Measurements from ENCODE around the gene SIM1. TPM values are rescaled to one million over a fixed set of nuclear protein-coding genes. Genes with fewer than 3 reads are reported as not detected.

SIM1 gene
- polyA plus RNA-seq, 5 donors: 0.06 to 0.08 TPM; not detected in 3

GRCh38 chr6:100456908-100457235 lies 7.8 kb downstream of the SIM1 start:
- DNase-seq: no peak

GRCh38 chr6:100456141-100456907 lies 8.4 kb downstream of the SIM1 start:
- DNase-seq: no peak

GRCh38 chr6:100455230-100456124 lies 9.2 kb downstream of the SIM1 start:
- no peak for DNase-seq

GRCh38 chr6:100454551-100455229 lies 10.0 kb downstream of the SIM1 start:
- DNase-seq: no peak

GRCh38 chr6:100453701-100454521 lies 10.8 kb downstream of the SIM1 start:
- DNase-seq: no peak

GRCh38 chr6:100452998-100453397 lies 11.7 kb downstream of the SIM1 start:
- DNase-seq: no peak

- DNase-seq: no peak
Observed at GRCh38 chr6:100451577-100451976, 13.1 kb downstream of the SIM1 start.

- no peak for DNase-seq
Observed at GRCh38 chr6:100449239-100449691, 15.5 kb downstream of the SIM1 start.

GRCh38 chr6:100447900-100448748 lies 16.6 kb downstream of the SIM1 start:
- no peak for DNase-seq

GRCh38 chr6:100447081-100447899 lies 17.4 kb downstream of the SIM1 start:
- DNase-seq: no peak

- DNase-seq: no peak
Observed at GRCh38 chr6:100446115-100447080, 18.3 kb downstream of the SIM1 start.

GRCh38 chr6:100445512-100445911 lies 19.2 kb downstream of the SIM1 start:
- DNase-seq: no peak

- DNase-seq: no peak
Observed at GRCh38 chr6:100440935-100441334, 23.8 kb downstream of the SIM1 start.

GRCh38 chr6:100435299-100435698 lies 29.4 kb downstream of the SIM1 start:
- no peak for DNase-seq

GRCh38 chr6:100433726-100434435 lies 30.8 kb downstream of the SIM1 start:
- DNase-seq: no peak

- DNase-seq: no peak
Observed at GRCh38 chr6:100432136-100432535, 32.6 kb downstream of the SIM1 start.

GRCh38 chr6:100430962-100431361 lies 33.8 kb downstream of the SIM1 start:
- DNase-seq: no peak

- DNase-seq: no peak
Observed at GRCh38 chr6:100427452-100427851, 37.3 kb downstream of the SIM1 start.

Measured in right lung (tissue), 5 donors.